WI38 (cell line): ENCODE measurements around the gene DCTPP1.
"Not testable (repeated sequence)": the region's sequence is repeated elsewhere in the genome, so short reads cannot be mapped to it uniquely, and the experiment has no call there.

Experiments used
- H3K4me3 ChIP-seq: 2 replicates; pipeline ENCODE4 v1.5.1; 2011; ENCODE audit warnings: low read depth, mild to moderate bottlenecking, control low read depth, low read length
- TF ChIP-seq, protein P1 (sequence below): IDR thresholded peaks from 2 replicates; pipeline ENCODE4 v1.5.1; 2012; ENCODE audit warnings: low read depth, mild to moderate bottlenecking, control low read depth, low read length

DCTPP1 gene

DNA sequence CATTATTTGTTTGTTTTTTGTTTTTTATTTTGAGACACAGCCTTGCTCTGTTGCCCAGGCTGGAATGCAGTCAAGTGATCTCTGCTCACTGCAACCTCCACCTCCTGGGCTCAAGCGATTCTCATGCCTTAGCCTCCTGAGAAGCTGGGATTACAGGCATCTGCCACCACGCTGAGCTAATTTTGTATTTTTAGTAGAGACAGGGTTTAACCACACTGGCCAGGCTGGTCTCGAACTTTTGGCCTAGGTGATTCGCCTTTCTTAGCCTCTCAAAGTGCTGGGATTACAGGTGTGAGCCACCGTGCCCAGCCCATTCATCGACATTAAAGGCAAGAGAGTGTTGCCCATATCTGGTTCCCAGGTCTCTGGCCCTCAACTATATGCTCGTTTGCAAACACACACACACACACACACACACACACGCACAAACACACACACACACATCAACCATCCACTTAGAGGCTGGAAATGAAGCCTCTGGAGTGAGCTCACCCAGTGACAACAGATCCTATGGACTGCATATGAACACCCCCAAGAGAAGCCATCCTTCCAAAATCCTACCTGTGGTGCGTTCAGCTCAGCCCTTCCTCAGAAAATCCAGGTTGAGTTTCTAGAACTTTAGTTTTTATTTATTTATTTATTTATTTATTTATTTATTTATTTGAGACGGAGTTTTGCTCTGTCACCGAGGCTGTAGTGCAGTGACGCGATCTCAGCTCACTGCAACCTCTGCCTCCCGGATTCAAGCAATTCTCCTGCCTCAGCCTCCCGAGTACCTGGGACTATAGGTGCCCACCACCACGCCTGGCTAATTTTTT, 28.1 kb upstream of the DCTPP1 start:
- no peak overlapping the region for H3K4me3 ChIP-seq

DNA sequence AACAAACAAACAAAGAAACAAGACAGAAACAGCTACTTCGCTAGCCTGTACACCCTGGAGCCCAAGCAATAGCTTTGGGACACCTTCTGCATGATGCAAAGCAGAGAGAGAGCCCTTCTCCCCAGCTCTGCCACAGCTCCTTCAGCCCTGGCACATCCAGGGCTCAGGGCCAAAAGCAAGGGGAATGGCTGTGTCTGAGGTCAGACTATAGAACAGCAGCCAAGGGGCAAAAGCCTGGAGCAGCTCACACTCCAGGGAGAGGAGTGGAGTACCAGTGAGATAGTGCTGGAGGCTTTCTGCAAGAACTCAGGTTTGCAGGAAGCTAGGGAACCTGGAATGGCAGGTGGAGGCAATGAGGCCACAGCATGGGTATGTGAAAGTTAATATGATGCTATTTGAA, 27.4 kb upstream of the DCTPP1 start:
- no peak overlapping the region for H3K4me3 ChIP-seq
- TF ChIP-seq, protein P1, sequence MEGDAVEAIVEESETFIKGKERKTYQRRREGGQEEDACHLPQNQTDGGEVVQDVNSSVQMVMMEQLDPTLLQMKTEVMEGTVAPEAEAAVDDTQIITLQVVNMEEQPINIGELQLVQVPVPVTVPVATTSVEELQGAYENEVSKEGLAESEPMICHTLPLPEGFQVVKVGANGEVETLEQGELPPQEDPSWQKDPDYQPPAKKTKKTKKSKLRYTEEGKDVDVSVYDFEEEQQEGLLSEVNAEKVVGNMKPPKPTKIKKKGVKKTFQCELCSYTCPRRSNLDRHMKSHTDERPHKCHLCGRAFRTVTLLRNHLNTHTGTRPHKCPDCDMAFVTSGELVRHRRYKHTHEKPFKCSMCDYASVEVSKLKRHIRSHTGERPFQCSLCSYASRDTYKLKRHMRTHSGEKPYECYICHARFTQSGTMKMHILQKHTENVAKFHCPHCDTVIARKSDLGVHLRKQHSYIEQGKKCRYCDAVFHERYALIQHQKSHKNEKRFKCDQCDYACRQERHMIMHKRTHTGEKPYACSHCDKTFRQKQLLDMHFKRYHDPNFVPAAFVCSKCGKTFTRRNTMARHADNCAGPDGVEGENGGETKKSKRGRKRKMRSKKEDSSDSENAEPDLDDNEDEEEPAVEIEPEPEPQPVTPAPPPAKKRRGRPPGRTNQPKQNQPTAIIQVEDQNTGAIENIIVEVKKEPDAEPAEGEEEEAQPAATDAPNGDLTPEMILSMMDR, result no peak

More for the DNA sequence above, 28.1 kb upstream of the DCTPP1 start:
- TF ChIP-seq, protein P1, result no peak

DNA sequence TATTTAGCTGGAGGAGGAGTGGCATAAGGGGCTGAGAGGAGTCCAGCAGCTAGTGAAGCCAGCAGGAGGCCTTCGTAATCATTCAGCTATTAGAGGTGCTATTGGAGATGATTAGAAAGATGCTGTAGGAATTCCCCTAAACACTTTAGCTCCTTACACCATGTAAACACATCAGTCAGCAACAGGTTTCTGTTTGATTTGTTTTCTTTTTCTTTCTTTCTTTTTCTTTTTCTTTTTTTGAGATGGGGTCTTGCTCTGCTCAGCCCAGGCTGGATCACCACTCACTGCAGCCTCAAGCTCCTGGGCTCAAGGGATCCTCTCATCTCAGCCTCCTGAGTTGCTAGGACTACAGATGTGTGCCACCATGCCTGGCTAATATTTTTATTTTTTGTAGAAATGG, 26.5 kb upstream of the DCTPP1 start:
- H3K4me3 ChIP-seq, result no peak overlapping the region
- TF ChIP-seq, protein P1, result no peak

DNA sequence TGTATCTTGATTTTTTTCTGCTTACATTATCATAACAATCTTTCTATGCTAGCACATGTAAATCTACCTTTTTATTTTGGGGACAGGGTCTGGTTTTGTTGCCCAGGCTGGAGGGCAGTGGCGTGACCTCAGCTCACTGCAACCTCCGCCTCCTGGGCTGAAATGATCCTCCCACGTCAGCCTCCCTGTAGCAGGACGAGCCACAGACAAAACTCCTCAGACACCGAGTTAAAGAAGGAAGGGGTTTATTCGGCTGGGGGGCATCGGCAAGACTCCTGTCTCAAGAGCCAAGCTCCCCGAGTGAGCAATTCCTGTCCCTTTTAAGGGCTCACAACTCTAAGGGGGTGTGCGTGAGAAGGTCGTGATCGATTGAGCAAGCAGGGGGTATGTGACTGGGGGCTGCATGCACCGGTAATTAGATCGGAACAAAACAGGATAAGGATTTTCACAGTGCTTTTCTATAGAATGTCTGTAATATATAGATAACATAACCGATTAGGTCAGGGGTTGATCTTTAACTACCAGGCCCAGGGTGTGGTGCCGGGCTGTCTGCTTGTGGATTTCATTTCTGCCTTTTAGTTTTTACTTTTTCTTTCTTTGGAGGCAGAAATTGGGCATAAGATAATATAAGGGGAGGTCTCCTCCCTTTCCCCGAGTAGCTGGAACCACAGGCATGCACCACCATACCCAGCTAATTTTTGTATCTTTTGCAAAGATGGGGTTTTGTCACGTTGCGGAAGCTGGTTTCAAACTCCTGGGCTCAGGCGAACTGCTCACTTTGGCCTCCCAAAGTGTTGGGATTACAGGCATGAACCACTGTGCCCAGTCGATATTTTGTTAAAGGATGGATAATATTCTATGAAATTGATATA, 23.1 kb upstream of the DCTPP1 start:
- not testable (repeated sequence) for H3K4me3 ChIP-seq

DNA sequence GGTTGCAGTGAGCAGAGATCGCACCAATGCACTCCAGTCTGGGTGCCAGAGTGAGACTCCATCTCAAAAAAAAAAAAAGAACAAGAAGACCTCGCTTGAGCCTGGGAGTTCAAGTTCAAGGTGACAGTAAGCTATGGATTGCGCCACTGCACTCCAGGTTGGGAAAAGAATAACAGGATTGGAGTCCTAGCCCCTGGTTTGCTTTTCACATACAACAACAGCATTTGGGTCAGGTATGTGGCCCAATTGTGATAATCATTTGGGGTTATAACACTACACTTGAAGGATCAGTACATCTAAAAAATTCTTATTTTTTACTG, 19.2 kb upstream of the DCTPP1 start:
- TF ChIP-seq, protein P1, result no peak
- H3K4me3 ChIP-seq, result no peak overlapping the region

DNA sequence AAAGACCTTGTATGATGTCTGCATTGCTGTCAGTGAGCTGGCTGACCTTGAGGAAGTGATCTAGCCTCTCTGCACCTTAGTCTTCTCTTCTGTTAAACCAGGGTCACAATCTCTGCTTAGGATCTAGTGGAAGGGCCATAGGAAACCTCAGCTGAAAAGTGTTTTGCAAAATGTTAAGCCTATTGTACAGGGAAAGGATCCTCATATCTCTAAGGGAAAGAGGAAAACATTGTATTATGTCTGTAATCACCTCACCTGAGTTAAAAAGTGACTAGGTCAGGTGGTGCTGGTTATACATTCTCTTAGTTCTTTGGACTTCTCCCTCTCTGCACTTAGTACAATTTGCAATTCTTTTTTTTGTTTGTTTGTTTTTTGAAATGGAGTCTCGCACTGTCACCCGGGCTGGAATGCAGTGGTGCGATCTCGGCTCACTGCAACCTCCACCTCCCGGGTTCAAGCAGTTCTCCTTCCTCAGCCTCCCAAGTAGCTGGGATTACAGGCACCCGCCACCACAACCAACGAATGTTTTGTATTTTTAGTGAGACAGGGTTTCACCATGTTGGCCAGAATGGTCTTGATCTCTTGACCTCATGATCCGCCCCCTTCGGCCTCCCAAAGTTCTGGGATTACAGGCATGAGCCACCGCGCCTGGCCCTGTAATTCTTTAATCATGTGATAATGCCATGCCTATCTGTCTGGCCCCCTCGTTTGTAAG, 17.8 kb upstream of the DCTPP1 start:
- no peak overlapping the region for H3K4me3 ChIP-seq
- TF ChIP-seq, protein P1, result no peak

DNA sequence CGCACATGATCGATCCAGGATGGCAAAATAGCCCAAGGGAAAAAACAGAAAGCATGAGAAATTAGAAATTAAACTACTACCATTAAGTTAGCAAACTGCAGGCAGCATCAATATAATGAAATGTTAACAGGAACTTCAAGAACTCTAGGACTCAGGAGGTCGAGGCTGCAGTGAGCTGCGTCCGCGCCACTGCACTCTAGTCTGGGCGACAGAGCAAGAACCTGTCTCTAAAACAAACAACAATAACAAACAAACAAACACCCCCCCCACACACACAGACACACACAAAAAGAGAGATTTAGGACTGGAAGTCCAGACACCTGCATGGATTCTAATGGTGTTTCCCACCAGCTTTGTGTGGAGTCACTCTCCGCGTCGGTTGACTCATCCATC, 16.4 kb upstream of the DCTPP1 start:
- peak overlapping the region; percentile 92 for H3K4me3 ChIP-seq
- TF ChIP-seq, protein P1, result no peak
